HG02623 (cell line): Measurements from ENCODE around the gene GANC.
"Not testable (repeated sequence)": the region's sequence is repeated elsewhere in the genome, so short reads cannot be mapped to it uniquely, and the experiment has no call there.

Source experiments
- ATAC-seq: cut with Tn5 transposase; IDR thresholded peaks from one replicate; pipeline ENCODE4 v1.9.1; 2021; ENCODE audit warnings: moderate library complexity; ENCODE audit not compliant: unreplicated experiment

GANC gene, protein sequence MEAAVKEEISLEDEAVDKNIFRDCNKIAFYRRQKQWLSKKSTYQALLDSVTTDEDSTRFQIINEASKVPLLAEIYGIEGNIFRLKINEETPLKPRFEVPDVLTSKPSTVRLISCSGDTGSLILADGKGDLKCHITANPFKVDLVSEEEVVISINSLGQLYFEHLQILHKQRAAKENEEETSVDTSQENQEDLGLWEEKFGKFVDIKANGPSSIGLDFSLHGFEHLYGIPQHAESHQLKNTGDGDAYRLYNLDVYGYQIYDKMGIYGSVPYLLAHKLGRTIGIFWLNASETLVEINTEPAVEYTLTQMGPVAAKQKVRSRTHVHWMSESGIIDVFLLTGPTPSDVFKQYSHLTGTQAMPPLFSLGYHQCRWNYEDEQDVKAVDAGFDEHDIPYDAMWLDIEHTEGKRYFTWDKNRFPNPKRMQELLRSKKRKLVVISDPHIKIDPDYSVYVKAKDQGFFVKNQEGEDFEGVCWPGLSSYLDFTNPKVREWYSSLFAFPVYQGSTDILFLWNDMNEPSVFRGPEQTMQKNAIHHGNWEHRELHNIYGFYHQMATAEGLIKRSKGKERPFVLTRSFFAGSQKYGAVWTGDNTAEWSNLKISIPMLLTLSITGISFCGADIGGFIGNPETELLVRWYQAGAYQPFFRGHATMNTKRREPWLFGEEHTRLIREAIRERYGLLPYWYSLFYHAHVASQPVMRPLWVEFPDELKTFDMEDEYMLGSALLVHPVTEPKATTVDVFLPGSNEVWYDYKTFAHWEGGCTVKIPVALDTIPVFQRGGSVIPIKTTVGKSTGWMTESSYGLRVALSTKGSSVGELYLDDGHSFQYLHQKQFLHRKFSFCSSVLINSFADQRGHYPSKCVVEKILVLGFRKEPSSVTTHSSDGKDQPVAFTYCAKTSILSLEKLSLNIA (N-terminal part only)

DNA sequence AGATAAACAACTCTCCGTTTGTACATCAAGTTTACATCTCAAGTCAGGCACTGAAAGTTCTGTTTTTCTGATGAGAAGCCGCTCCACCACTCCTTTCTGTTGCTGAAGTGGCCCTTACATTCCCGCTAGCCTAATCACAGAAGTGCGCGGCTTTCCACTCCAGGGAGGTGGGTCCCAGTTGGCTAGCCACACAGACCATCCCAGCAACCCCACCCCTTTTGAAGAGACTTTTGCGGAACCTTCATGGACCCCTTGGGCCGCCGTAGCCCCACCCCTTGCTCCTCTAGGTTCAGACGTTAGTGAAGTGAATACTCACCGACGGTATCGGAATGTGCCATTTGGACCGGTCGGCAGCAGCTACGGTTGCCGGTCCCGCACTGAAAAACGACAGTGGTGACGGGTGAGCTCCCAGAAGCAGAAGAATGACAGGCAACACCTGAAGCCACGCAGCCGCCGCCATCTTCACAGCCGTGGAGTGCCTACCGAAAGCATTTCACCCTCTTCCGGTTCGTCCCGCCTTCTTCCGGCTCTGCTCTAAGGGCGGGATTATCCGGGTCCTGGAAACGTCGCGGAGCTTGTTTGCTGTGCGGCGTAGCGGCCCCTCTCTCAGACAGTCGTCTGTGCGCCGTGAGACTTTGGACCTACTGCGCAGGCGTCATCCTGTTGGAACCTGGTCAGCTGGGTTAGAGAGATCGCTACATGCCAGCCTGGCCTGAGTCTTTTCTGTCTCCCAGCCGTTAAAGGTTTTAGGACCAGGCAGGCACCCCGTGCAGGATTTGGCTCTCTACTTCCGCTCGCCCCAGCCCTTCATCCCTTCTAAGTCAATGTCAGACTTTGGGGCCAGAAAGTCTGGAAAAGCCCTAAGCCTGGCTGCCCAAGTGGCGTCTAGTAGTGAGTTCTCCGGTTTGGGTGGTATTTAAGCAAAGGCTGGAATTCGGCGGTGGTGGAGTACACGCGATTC lies at the start of gene GANC, which contains the start of gene TMEM87A:
GANC (plus strand) TSS at position 263 of the 961 bp plus-strand sequence. CDS start 1,281 bp downstream, outside the sequence.
TMEM87A (minus strand) TSS at position 495 of the 961 bp plus-strand sequence; CDS start at position 460, 35 bp downstream.
- peak; percentile 78 for ATAC-seq

DNA sequence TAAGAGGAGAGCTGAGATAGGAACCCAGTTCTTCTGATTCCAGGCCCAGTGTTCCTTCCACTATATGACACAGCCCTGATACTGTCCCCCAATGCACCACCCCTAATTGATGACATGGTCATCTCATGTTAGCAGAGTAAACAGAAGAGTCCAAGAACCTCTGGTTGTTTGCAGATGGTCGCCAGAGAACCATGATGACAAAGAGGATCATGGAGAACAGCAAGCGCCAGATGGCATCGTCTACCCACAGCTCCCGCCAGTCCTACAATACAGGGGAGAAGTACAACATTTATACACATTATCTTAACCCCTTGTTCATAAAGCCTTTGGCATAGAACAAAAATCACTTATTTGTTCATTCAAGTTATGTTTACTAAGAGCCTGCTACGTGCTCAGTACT lies 46.4 kb upstream of the GANC start:
- no peak for ATAC-seq

DNA sequence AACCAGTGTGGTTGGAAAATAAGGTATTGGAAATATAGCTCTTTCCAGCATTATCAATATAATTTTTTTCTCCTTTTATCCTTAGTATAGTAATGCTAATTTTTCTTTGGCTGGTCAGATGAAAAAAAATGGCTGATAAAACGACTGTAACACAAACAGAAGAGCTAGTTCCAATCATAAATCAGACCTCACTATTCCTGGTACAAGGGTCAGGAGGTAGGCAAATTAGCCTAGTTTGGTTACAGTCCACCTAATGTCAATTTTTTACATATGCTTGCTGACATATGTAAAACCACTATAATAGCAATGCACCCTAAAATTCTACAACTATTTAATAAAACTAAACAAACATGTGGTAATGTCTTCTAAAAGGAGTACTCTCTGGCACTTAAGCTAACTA lies 45.0 kb upstream of the GANC start:
- no peak for ATAC-seq

DNA sequence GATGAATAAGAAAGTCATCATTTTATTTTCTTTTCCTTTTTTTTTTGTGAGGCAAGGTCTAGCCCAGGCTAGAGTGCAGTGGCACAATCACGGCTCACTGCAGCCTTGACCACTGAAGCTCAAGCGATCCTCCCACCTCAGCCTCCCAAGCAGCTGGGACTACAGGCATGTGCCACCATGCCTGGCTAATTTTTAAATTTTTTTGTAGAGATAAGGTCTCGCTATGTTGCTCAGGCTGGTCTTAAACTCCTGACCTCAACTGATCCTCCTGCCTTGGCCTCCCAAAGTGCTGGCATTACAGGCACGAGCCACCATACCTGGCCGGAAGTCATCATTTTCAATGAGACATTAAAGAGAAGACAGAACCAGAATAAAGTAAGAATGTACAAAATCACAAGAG lies 44.0 kb upstream of the GANC start:
- not testable (repeated sequence) for ATAC-seq

DNA sequence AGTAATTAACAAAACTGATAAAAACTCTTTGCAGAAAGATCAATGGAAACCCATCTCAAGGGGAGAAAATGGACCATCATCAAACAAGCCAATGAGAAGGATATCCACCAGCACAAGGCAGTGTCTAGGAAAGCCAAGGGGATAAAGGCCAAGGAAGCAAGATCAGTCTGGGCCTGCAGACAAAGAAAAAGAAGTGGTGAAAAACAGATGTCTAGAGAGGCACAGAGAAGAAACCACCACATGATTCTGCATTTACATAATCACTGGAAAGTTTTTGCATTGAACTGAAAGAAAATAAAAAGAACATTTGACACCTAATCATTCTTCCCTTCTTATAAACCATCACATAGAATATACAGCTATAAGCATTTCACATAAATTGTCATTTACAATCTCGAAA lies 41.9 kb upstream of the GANC start:
- ATAC-seq: no peak

DNA sequence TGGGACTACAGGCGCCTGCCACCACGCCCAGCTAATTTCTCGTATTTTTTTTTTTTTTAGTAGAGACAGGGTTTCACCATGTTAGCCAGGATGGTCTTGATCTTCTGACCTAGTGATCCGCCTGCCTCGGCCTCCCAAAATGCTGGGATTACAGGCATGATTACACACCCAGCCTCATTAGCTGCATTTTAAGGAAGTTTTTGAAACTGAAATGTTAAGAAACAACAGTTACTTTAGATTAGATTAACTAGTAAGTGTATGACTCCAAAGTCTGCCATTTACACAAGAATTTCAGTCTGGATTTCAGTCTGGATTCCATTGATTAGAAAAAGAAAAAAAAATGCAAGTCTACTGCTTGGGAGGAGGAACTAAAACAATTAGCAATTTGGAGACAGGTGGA lies 40.4 kb upstream of the GANC start:
- no peak for ATAC-seq

DNA sequence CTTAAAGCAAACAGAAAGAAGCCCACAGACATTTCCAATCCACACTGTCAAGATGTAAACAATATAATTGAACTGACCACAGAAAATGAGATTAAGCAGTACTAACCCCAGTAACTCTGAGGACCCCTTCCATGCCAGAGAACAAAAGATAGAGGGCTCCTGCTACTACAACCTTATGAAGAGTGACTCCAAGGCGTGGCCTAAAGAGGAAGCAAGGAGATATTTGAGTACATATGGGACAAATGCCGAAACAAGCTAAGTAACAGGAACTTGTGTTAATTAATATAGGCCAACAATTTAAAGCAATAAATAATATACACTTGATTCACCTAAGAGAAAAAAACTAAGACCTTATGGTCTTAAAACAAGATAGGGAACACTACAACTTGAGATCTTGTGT lies 39.9 kb upstream of the GANC start:
- ATAC-seq: no peak

DNA sequence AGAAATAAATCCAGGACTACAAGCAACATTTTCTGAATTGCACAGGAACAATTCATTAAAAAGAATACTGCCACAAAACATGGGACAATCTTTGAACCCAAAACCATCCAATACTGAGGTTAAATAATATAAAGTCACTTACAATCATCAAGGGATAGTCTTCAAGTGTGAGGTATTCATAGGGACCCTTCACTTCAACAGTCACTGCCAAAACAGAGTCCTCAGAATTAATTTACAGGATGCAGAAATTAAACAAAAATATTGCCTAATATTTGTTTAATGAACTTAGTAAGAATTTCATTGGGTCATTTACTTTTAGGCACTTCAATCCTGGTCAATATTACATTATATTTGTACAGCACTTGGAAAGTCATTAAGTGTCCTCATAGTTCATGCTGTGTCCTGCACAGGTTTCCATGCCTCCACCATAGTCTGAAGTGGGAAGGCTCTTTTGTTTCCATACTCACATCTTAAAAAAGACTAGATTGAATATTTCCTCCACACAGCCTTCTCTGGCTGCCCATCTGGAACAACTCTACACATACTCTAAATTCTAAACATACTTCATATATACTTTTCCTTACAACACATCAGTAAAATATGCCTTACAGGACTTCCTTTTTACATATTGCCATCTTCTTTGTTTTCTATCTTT lies 33.3 kb upstream of the GANC start:
- ATAC-seq: no peak

DNA sequence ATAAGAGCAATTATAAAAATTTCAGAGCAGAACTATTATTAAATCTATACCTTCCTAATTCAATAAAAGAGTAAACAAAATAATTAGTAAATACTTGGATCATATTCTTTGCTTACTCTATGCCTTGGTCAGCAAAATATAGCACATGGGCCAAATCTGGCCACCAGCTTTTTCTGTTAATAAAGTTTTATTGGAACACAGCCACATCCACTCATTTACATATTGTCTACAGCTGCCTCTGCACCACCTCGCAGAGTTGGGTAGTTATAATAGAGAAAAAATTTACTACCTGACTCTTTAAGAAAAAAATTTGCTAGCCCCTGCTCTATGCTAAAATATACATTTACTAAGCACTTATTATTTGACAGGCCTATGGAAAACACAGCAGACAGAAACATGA lies 32.2 kb upstream of the GANC start:
- no peak for ATAC-seq

DNA sequence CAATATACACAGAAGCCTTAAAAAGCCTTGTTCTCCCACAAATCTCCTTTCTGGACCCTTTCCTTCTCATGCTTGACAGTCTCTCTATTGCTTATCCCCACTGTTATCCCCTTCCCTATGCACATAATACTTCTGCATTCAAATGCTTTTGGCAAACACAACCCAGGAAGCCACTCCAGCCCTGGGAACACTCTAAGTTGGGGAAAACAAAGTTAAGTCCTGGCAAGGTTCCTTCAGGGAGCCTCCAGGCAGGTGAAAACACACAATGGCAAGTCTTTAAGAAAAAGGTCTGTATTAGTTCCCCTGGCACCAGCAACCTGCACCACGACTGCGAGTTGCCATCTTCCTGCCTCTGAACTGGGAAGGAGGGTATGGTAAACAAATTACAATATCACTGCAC lies 19.7 kb upstream of the GANC start:
- no peak for ATAC-seq

DNA sequence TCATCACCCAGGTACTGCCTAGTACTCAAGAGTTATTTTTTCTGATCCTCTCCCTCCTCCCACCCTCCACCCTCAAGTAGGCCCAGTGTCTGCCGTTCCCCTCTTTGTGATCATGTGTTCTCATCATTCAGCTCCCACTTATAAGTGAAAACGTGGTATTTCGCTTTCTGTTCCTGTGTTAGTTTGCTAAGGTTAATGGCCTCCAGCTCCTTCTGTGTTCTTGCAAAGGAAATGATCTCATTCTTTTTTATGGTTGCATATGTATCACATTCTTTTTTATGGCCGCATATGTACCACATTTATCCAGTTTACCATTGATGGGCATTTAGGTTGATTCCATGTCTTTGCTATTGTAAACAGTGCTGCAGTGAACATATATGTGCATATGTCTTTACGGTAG lies 8.2 kb upstream of the GANC start:
- no peak for ATAC-seq

DNA sequence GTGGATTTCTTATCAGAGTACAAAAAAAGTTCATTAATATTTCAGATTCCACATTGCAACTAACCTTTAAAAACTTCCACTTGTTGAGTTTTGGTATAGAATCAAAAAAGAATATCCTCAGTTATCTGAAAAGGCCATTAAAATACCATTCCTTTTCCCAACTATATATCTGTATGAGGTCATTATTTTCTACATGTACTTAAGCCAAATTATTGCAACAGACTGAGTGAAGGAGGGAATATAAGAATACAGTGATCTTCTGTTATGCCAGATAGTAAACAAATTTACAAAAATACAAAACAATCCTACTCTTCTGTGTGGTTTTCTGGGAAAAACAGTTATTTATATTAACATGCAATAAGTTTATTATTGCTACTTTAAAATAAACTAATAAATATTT lies 5.7 kb upstream of the GANC start:
- no peak for ATAC-seq

DNA sequence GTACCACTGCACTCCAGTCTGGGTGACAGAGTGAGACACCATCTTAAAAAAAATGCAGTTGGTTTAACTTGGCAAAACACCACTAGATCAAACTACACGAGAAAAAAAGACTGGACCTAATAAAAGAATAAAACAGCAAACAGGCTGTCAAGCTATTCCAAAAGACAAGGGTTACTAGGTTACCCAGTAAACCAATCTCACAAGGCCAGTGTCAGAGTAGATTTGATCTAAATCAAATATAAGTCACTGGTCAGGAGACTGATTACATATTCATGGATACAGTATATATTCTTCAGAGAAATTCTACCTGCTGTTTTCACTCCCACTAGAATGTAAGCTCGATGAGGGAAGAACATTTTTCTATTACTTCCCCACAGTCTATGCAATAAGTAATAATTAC lies 2.5 kb upstream of the GANC start:
- ATAC-seq: no peak

DNA sequence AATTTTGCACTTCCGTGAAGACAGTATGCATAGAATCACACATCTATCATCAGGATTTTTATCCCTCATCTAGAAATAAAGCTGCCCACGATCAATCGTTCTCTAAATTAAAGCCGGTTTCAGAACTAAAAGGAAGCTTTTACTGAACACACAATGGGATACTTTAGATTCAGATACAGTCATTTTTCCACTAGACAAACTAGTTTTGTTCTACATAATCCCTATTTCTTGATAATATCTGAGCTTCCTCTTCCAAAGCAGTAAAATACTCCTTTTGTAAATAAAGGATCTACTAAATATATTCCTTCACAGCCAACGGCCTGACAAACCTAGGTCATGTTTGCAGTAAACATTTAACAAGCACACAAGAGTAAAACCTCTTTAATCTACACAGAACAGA lies 2.0 kb upstream of the GANC start:
- ATAC-seq: no peak

DNA sequence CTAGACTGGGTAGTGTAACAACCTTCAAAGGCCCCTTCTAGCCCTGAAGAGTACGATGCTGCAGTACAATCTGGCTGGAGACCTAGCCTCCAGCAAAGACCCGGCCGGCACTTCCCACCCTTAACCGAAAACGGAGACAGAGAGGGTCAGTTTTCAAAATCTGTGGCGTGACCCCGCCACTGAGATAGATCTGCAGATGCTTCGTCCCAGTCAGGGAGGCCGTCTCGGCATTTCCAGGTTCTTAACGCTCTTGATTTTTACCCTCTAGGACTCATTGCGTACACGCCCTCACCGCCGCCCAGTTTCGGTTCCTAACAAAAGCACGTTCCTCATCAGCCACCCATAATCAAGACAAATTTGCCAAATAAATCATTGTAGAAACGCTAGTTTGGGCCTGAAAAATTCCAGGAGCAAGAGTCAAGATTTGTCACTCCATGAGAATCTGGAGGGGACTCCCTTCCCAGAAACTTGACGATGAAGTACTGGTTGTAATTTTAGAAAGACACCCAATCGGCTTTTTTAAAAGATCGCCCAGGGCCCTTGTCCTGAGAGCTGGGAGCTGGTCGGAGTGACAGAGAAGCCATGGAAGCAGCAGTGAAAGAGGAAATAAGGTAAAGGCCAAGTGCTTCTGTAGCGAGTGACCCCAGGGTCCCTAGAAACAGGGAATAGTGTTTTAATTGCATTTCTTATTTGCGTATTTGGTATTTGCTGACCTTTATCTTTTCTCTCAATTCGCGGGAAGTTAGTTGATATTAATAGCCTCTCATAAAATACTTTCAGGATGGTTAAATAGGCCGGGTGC lies 1.1 kb downstream of the GANC start:
- peak; percentile 30 for ATAC-seq

DNA sequence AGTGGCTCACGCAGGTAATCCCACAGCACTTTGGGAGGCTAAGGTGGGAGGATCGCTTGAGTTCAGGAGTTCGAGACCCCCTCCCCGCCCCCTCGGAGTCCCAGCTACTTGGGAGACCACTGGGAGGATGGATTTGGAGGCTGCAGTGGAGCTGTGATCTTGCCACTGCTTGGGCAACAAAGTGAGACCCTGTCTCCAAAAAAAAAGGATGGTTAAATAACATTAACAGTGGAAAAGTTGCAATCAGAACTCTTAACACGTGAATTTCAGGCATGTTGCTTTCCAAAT lies 1.6 kb downstream of the GANC start:
- no peak for ATAC-seq

DNA sequence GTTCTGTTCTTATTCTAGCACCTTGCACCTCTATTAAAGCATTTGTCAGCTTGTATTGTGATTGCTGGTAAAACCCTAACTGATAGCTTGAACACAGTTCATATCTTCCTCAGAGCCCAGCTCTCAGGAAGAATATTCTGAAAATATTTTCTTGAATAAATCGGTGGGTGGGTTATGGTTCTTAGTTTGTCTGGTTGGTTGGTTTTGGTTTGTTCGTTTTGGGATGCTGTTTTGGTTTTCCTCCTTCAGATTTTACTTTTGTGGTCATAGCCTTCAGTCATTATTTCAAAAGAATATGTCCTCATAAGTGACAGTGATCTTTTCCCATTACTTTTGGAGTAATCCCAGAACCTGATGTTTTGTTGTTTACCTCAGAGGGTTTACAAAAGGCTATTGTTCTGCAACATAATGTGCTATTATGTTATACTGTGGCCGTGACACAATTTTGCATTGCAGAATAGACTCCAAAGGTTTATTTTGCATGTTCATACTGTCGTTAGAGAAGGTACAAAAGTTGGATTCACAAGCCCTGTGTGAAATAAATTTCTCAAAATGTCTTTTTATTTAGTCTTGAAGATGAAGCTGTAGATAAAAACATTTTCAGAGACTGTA lies 2.9 kb downstream of the GANC start:
- no peak for ATAC-seq

DNA sequence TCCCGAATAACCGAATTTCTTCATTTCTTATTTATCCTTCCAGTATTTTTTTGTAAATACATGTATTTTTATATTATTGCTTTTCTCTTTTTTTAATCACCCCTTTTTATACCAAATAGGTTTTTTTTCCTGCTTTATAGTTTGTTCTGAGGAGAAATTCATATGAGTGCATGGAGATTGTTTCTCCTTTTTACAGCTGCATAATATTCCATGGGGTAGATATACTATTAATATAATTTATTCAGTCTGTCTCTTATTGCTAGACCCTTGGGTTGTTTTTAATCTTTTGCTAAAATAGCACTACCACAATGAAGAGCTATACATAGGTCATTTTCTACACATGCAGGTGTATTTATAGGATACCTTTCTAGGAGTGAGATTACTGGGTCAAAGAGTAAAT lies 3.8 kb downstream of the GANC start:
- ATAC-seq: no peak

DNA sequence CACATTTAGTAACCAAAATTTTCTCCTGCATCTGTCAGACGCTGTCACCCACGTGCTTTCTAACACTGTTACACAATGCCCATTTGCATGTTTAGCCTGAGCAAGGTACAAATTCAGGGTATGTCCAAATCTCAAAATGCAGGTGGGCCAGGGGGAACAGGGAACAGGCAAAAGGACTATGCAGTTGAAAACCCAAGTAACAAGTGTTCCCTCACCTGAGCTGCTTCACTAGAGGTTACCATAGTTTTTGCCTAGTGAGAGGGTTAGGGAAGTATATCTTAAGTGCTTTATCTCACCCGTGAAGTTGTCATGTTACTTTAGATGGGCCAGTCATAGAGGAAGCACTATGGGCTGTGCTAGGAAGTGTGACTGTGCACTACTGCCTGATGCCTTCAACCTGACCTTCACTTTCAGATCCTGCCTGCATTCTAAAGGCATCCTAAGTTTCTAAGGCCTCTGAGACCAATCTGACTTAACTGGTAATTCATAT lies 6.3 kb downstream of the GANC start:
- no peak for ATAC-seq
